C4-2B (cell line): Measurements from ENCODE around the gene SEMA3D.

ENCODE experiments used
- CTCF ChIP-seq: fragments of 450-650 bp; conservative IDR thresholded peaks from 2 replicates; pipeline ENCODE4 v1.5.1; 2017; ENCODE audit warnings: mild to moderate bottlenecking
- ZFX ChIP-seq: fragments of 450-650 bp; IDR thresholded peaks from 2 replicates; pipeline ENCODE4 v1.6.1; 2017

- no peak for TF ChIP-seq CTCF
- TF ChIP-seq ZFX, result no peak
These were observed 45.2 kb upstream of the SEMA3D start for GRCh38 chr7:85232068-85232467.
